Activated T-cell treated with anti-CD3 and anti-CD28 coated beads for 1 hour (primary cell): ENCODE data around the gene NOTCH1.
"Not testable (repeated sequence)": the region's sequence is repeated elsewhere in the genome, so short reads cannot be mapped to it uniquely, and the experiment has no call there.

Experiments used
- DNase-seq: peaks from one replicate; pipeline ENCODE4 v3.0.0-alpha.2; 2020; ENCODE audit warnings: low read depth

NOTCH1 gene

GRCh38 chr9:136578915-136579649, 33.2 kb upstream of the NOTCH1 start:
- no peak for DNase-seq

- no peak for DNase-seq
Measured at GRCh38 chr9:136578626-136578914, 32.7 kb upstream of the NOTCH1 start.

- no peak for DNase-seq
Measured at GRCh38 chr9:136577941-136578625, 32.2 kb upstream of the NOTCH1 start.

GRCh38 chr9:136576269-136576626, 30.4 kb upstream of the NOTCH1 start:
- no peak for DNase-seq

GRCh38 chr9:136575626-136576268, 29.9 kb upstream of the NOTCH1 start:
- no peak for DNase-seq

- not testable (repeated sequence) for DNase-seq
Measured at GRCh38 chr9:136574606-136575005, 28.8 kb upstream of the NOTCH1 start.

GRCh38 chr9:136572828-136573625, 27.2 kb upstream of the NOTCH1 start:
- no peak for DNase-seq

- no peak for DNase-seq
Measured at GRCh38 chr9:136572003-136572827, 26.4 kb upstream of the NOTCH1 start.

- no peak for DNase-seq
Measured at GRCh38 chr9:136571531-136571930, 25.7 kb upstream of the NOTCH1 start.

GRCh38 chr9:136570916-136571315, 25.1 kb upstream of the NOTCH1 start:
- DNase-seq = no peak

GRCh38 chr9:136570191-136570845, 24.5 kb upstream of the NOTCH1 start:
- no peak for DNase-seq

- no peak for DNase-seq
Measured at GRCh38 chr9:136569526-136570148, 23.8 kb upstream of the NOTCH1 start.

GRCh38 chr9:136568288-136569081, 22.6 kb upstream of the NOTCH1 start:
- no peak for DNase-seq

- DNase-seq = no peak
Measured at GRCh38 chr9:136567651-136568287, 21.9 kb upstream of the NOTCH1 start.

- DNase-seq = no peak
Measured at GRCh38 chr9:136566901-136567300, 21.1 kb upstream of the NOTCH1 start.

GRCh38 chr9:136566553-136566895, 20.7 kb upstream of the NOTCH1 start:
- no peak for DNase-seq

GRCh38 chr9:136565715-136566552, 20.1 kb upstream of the NOTCH1 start:
- DNase-seq = no peak

- DNase-seq = no peak
Measured at GRCh38 chr9:136565086-136565714, 19.4 kb upstream of the NOTCH1 start.
